Stimulated activated naive CD4-positive, alpha-beta T cell treated with Interleukin-2 at 50 U/mL for 16 hours (primary cell): ENCODE measurements around the gene ALOXE3.

Experiments used
- DNase-seq: peaks from one replicate; lab custom pipeline; 2025; lab: John Stamatoyannopoulos, UW

Gene ALOXE3

DNA sequence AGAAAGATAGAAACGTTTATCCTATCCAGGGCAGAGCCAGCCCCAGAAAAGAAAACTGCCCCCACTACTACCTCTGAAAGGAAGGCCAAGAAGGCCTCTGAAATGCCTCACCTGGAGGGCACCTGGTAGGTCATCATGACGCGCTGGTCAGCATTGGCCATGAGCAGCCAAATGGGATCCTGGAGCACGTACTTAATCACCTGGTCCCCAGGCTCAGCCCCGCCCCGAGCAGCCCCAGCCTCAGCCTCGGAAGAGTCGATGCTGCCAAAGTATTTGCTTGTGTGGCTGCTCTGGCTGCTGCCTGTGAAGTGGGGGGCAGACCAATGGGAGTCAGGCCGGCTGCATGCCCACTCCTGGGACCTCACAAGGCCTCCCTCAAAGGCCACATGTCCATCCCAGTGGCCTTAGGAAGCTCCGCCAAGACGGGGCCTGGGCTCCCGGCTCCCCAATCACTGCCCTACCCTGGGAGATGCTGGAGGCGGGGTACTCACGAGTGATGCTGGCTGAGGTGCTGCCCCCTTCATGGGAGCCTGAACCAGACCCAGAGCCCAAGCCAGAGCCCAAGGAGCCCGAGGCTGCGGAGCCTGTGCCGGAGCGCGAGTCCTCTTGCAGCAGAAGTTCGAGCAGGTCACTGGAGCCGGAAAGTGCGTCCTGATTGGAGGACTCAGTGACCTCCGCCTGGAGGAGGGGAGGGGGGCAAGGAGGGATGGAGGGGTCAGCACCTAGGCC lies 24.0 kb upstream of the ALOXE3 start:
- DNase-seq: no peak

DNA sequence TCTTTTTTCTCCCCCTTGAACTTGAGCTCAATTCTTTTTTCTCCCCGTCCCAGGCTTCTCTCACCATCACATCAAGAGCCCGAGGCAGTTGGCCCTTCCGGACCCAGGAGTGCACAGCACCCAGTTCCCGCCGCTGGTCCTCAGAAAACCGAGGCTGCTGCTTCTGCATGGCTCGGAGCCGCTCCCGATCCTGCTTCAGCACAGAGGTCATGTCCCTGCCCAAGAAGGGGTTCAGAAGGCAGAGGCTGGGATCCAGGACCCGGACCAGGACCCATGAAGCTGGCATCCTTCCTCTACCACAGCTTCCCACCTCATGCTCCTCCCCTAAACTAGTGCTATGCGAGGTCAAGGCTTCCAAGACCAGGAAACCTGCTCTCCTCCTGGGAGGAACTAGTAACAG lies 23.4 kb upstream of the ALOXE3 start:
- DNase-seq: no peak

DNA sequence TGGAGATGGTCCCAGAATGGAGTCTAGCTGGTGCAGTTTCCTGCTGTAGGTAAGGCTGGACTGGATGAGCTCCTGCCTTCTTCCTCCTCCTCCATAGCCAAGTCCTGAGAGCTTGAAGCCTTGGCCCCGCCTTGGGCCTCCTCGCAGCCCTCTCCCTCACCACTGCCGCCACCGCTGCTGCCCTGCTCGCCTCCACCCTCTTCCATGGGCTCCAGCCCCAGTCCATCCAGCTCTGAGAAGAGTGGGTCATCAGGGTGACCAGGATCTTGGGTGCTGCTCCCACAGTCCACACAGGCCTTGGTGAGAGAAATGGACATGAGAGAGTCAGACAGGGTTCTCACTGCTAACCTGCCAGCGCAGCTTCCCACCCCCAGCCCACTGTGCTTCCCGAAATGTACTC lies 22.7 kb upstream of the ALOXE3 start:
- no peak for DNase-seq

DNA sequence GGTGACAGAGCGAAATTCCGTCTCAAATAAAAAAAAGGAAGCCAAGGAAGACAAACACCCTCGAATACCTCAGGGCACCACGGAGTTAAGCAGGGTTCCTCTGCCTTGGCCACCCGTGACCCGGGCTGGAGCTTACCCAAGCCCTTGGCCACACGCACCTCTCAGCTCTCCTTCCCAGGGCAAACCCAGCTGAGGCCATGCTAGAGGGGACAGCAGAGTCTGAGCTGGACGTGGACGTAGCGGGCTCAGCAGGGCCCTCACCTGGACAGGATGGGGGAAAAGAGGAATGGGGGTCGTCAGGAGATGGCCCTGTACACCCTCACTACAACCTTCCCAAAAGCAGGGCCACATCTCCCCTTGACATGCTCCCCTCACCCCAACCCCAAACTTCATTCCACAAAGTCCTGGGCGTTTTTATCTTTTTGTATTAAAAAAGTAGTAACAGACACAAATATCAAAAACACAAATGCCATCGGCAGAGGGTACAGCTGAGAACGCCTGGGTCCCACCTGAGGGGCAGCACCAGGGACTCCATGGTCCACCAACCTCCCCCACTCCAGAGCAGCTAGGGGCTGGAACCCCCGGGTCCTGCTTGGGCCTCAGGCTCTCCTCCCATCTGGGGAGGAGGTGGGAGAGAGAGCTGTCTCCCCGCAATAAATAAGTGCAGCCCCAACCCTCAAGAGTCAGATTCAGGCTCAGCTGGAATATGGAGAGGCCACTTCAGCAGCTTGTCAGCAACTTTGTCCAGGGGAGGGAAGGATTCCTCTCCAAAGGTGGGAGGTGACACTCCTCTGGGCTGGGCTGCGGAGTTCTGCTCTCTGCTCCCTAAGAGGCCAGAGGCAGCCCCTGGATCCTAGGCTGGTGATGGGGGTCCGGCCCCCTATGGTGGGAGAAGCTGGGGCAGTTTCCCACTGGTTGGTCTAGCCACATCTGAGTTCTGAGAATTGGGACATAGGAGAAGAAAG lies 22.0 kb upstream of the ALOXE3 start:
- DNase-seq: no peak

DNA sequence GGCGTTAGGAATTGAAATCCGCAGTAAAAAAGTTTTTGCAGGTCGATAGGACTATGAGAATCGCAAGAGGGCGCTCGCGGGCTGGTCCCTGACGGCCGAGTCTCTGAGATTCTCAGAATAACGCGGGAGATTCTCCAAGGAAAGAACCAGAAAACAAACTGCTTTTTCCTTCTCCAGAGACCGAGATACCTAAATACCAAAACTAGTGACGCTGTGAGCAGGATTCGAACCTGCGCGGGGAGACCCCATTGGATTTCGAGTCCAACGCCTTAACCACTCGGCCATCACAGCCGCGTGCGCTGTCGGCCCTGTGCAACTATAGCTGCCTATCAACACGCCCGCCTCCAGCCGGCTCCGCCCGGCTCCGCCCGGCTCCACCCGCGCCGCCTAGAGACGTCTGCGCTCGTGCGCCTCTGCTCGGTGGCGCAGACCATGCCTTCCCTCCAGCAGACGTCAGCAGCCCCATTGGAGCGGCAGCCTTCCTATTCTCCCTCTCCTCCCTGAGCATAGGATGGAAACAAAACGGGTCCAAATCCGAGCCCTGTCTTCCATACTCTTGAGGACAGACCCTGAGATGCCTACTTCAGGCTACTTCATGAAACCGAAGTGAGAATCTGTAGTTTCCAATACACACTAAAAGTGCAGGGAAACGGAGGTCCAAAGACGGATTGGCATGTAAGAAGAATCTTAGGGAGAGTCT lies 20.5 kb upstream of the ALOXE3 start:
- DNase-seq: peak; percentile 93

DNA sequence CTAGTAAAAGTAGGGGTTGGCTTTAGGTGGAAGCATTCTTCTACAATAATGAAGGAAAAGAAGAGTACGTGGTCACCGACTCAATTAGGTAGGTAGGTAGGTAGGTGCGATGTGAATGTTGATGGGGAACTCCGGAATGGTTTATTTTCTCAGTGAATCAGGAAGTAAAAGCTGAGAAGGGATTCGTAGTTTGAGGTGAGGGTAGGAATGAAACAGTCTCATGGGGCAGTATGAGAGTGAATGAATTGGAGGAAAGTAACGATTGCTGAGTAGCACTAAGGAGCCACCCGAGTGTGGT lies 20.0 kb upstream of the ALOXE3 start:
- no peak for DNase-seq

DNA sequence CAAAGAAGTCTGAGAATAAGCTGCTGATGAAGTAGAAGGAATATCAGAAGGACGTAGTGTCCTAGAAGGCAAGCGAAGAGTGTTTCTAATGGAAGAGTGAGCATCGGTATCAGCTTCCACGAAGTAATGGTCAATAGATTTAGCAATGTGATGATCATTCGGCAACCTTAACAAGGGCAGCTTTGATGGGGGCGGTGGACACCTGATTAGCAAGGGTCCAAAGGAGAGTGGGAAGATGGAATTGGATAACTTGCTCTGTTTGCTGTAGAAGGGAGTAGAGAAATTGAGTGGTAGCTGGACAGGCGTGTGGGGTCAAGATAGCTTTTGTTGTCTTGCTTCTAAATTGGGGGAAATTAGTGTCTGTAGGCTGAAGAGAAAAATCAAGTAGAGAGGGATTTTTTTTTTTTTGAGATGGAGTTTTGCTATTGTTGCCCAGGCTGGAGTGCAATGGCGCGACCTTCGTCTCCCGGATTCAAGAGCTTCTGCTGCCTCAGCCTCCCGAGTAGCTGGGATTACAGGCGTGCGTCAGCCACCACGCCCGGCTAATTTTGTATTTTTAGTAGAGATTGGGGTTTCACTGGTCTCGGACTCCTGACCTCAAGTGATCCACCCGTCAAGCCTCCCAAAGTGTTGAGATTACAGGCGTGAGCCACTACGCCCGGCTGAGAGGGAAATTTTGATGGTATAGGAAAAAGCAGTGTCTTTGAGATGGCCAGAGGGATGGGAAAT lies 19.5 kb upstream of the ALOXE3 start:
- no peak for DNase-seq

DNA sequence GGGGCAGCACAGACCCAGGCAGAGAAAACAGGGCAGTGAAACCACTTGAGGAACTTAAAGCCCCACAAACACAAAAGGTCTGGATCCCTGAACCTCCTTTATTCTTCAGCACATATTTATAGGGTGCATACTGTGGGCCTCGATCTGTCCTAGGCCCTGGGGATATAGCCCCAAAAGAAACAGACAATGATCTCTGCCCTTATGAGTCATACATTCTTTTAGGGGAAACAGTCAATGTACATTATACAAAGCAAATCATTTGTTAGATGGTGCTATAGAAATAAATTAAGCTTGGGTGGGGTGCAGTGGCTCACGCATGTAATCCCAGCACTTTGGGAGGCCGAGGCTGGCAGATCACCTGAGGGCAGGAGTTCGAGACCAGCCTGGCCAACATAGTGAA lies 15.6 kb upstream of the ALOXE3 start:
- no peak for DNase-seq

DNA sequence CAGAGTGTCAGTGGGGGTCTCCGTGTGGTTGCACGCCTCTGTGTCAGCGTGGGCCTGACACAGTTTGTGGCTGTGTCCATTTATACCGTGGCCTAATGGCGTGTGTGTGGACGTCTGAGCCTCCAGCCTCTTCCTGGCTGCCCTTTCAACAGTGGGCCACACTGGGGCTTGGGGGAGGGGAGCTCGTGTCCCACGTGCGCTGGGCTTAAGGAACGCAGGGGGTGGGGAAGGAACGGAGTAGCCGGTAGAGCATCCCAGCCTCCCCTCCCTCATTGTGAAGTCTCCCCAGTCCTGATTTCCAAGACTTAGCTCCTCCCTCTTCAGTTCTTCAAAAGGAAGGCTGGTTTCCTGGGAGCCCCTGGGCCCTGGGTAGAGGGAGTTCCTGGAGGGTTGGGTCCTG lies 15.1 kb upstream of the ALOXE3 start:
- no peak for DNase-seq

DNA sequence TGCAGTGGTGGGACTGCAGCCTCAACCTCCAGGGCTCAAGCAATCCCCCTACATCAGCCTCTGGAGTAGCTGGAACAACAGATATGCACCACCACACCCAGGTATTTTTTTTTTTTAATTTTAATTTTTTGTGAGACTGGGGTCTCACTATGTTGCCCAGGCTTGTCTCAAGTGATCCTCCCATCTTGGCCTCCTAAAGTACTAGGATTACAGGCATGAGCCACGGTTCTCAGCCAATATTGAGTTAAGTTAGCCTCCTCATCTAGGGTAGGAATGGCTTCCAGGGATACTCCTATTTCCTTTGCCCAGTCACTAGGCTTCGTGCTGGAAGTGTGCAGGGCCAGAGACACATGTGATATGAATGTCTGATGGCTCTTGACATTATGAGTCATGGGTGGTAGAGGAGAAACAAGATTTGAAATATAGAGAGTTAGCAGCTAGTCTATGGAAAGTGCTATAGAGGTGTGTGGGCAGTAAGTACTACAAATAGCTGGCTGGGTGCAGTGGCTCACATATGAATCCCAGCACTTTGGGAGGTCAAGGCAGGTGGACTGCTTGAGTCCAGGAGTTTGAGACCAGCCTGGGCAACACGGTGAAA lies 13.6 kb upstream of the ALOXE3 start:
- DNase-seq: no peak

DNA sequence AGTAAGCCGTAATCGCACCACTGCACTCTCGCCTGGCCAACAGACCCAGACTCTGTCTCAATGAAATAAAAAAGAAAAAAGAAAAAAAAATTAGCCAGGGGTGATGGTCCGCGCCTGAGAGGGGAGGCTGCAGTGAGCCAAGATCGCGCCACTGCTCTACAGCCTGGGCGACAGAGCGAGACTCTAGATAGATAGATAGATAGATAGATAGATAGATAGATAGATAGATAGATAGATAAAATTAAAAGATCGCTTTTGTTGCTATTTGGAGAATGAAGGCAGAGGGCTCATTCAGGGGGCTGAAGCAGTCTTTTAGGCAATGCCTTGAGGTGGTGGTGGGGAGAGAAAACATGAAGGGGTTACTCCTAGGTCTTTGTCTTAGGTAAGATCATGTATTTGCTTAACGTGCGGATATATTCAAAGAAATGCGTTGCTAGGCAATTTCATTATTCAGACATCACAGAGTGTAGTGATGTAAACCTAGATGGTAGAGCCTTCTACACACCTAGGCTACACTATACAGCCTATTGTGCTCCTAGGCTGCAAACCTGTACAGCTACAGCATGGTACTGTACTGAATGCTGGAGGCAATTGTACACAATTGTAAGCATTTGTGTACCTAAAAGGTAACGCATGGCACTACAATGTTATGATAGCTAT lies 9.9 kb upstream of the ALOXE3 start:
- DNase-seq: no peak

DNA sequence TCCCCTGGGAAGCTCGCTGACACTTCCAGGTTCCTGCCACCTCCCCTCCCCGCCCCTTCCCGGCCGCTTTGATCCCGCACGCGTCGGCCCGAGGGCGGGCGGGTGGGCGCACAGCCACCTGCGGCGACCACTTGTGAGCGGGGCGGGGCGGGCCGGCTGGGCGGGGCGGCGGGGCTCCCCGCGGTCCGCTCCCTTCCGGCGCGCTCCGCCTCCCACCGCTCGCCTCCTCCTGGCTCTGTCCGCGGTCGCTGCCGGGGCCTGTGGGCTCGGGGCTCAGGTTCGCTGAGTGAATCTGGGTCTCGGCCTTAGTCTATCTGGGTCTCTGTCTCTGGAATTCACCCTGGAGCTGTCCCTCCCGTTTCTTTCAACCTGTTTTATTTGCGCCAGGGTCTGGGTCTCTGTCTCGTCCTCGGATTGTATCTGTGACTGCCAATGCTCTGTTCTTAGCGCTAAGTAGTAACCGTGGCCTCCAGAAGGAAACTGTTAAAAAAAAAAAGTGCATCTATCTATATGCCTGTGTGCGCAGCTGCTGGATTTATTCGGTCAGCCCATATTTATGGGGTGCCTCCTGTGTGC lies 8.3 kb upstream of the ALOXE3 start:
- DNase-seq: peak; percentile 38

DNA sequence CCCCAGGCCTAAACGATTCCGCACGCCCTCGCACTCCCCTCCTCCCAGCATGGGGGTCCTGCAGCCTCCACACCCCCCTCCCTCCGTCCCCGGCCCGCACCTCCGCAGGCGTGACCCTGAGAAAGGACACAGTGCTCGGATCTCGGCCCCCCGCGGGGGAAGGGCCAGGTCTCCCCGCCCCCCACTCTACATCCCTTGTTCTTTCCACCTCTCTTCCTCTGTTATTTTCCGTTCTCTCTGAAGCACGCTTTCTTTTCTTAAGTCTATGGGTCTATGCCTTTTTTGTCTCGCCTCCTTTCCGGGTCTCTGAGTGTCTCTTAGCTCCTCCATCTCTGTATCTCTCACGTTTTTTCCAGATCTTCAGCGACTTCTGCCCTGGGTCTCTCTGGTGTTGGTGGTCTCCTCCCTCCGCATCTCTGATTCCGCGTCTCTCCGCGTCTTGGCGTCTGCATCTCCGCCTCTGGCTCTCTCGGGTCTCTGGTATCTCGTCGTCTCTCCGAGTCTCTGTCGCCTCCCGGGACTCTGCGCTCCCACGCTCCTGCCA lies 7.7 kb upstream of the ALOXE3 start:
- no peak for DNase-seq

DNA sequence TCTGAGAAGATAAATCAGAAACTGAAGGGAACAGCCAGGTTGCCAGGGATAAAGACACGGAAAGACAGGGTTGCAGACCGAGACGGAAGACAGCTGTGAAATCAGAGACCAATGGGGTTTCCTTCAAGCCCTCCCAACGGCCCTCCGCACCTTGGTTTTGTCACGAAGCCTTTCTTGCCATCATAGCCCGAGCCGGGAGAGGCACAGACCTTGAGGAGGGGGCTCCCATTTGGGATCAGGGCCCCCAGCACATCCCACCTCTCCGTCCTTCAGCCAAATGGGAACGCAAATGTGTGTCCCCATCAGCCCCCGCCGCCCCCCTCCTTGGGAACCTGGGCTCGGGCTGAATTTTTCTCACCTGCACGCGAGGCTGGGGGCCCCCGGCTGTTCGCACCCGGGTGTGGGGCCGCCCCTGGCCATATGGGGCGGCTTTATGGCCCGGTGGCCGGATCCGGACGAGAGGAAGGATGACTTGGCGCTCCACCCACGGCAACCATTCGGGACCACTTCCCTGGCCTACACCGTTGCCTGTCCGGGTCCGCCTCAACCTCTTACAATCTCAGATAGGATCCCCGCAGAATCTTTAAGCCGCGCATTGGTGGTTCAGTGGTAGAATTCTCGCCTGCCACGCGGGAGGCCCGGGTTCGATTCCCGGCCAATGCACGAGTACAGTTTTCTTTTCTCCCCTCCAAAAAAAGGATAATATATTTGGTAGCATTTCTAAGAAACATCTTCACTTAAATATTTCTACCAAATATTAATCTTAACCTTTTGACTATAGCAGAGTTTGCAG lies 7.0 kb upstream of the ALOXE3 start:
- DNase-seq: peak; percentile 75

DNA sequence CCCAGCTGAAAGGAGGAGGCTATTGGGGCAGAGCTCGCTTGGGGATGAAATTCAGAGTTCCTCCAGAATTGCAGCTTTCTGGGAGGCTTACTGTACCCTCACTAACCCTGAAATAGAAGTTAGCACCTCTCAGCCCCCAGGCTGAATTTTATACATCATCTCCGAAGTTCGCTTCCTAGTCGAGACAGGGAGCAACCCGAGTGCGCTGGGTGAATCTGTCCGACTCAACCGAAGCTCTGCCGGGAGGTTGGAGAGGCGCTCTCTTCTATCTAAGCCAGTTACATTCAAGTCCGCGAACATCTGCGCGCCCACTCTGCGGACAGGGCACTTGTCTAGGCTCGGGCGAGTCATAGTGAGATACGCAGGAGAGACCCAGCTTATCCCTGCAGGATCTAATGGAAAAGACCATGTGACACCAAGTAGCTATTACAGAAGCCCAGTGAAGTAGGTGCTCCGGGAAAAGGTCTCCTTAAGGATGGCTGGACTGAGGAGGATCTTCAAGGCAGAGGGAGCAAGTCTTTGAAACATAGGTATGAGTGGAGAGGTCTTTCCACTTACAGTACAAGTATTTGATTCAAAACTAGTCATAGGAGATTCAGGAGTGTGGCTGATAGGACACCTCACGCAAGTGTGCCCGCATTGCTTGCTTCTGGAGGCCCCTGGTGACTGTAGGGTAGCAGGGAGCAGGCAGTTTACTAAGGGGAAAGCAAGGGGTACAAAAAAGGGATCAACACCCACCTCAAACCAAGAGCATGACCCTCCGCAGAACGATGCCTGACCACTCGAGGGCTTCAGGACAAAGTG lies 6.2 kb upstream of the ALOXE3 start:
- DNase-seq: peak; percentile 17

DNA sequence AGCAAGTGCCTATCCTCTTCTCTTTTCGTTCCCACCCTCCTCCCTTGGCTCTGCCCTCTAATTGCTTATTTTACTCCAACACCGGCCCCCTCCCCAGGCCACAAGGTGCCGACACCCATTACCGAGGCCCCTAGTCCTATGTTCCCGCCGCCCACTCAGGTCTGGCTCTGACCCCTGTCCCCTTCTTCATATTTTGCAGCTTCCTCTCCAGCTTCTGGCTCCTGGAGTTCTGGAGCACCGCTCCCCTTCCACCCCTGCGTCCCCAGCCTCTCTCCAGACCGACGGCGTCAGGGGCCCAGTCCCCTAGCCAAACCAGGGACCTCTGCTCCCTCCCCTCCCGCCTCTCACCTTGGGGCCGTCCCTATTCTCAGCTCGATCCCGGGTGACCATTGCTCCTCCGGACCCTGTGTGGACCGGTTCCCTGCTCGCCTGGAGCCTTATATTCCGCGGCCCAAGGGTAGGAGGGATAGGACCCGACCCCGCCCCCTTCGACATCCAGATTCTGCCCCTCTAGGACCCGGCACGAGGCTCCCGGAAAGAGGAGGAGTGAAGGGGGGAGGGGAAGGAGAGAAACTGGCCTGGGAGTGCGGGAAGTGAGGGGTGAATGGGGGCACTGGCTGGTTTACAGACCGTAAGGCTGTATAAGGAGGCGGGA lies 5.5 kb upstream of the ALOXE3 start, which contains the start of gene HES7:
TSS of gene HES7 (minus strand) at position 412 of the 655 bp plus-strand sequence. CDS start at position 390, 22 bp downstream.
- DNase-seq: no peak

DNA sequence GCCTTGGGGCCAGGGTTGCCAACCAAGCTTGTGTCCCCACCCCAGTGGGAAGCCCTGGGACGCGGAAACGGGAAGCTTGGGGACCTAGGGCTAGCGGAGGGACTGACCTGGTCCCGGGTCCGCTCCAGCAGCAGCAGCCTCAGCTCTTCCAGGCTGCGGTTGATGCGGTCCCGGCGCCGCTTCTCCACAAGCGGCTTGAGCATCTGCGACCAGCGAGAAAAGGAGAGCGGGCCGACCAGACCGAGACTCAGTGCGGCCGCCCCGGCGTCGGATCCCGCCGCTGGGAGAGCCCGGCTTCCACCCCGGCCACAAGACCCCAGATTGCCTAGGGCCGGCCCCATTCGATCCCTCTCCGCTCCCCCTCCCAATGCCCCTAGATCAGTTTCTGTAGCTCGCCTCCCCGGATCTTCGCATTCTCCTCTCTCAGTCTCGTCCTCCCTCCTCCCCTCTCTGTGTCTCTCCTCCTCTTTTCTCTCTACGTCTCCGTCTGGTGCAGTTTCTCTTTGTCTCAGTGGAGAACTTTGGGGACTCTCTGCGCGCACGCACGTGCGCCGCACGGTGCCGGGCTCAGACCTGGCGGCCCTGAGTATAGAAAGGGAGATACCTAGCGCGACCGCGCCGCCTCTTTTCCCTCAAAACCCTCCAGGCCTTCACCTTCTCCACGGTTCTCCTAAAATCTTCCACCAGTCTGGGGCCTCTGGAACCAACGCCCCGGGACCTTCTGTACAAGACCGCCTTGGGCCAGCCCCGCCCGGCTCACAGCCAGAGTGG lies 4.8 kb upstream of the ALOXE3 start:
- DNase-seq: peak; percentile 31
